Coronary artery (tissue), 2 donors: ENCODE data around the gene CARHSP1.

Experiments used
- DNase-seq: peaks from one replicate; pipeline ENCODE4 v3.0.0-alpha.2; 2017; ENCODE audit warnings: low spot score
- H3K27ac ChIP-seq, 2 donors: fragments of 200-600 bp; sonication (generic); one replicate each; pipeline ENCODE4 v1.5.1; 2016 to 2019
- H3K4me3 ChIP-seq: fragments of 200-600 bp; sonication (generic); 2 replicates; pipeline ENCODE4 v1.5.1; 2016; ENCODE audit warnings: mild to moderate bottlenecking, moderate library complexity
- CTCF ChIP-seq: fragments of 200-600 bp; sonication (generic); IDR thresholded peaks from one replicate; pipeline ENCODE4 v1.5.1; 2019; ENCODE audit warnings: antibody characterized with exemption

The CARHSP1 gene

GRCh38 chr16:8901320-8901861 lies 32.6 kb upstream of the CARHSP1 start:
- Histone ChIP-seq H3K4me3 (no peak overlapping the region), H3K27ac (no peak overlapping the region)
- no peak for TF ChIP-seq CTCF
- no peak for DNase-seq

GRCh38 chr16:8900343-8900742 lies 31.5 kb upstream of the CARHSP1 start:
- Histone ChIP-seq H3K4me3 (no peak overlapping the region), H3K27ac (no peak overlapping the region)
- DNase-seq: no peak
- no peak for TF ChIP-seq CTCF

- no peak for TF ChIP-seq CTCF
- Histone ChIP-seq H3K4me3 (no peak overlapping the region), H3K27ac (no peak overlapping the region)
- no peak for DNase-seq
Observed at GRCh38 chr16:8899709-8900317, 31.0 kb upstream of the CARHSP1 start.

GRCh38 chr16:8898660-8899318 lies 30.0 kb upstream of the CARHSP1 start:
- DNase-seq: no peak
- TF ChIP-seq CTCF: no peak
- H3K27ac ChIP-seq: no peak overlapping the region
- H3K4me3 ChIP-seq: no peak overlapping the region

- TF ChIP-seq CTCF: no peak
- H3K27ac ChIP-seq: no peak overlapping the region
- no peak for DNase-seq
- H3K4me3 ChIP-seq: no peak overlapping the region
Observed at GRCh38 chr16:8894736-8895334, 26.0 kb upstream of the CARHSP1 start.

- Histone ChIP-seq H3K4me3 (no peak overlapping the region), H3K27ac (no peak overlapping the region)
- no peak for DNase-seq
- TF ChIP-seq CTCF: no peak
Observed at GRCh38 chr16:8893976-8894690, 25.3 kb upstream of the CARHSP1 start.
